Chondrocyte (in vitro differentiated cells): ENCODE measurements around the gene HHAT. TPM values are rescaled to one million over a fixed set of nuclear protein-coding genes. Genes with fewer than 3 reads are reported as not detected.

Experiments used
- DNase-seq: peaks from one replicate; pipeline ENCODE4 v3.0.0; 2021; ENCODE audit warnings: mixed read lengths, low spot score
- H3K27ac Mint-ChIP-seq: one replicate; pipeline ENCODE4 v1.8.0; 2021; ENCODE audit warnings: mild to moderate bottlenecking, moderate library complexity, mixed read lengths; ENCODE audit not compliant: unreplicated experiment
- H3K27me3 Mint-ChIP-seq: 2 replicates; pipeline ENCODE4 v1.8.0; 2021; ENCODE audit warnings: low read depth, mixed read lengths
- H3K36me3 Mint-ChIP-seq: 2 replicates; pipeline ENCODE4 v1.8.0; 2021; ENCODE audit warnings: low read depth, mixed read lengths
- H3K4me1 Mint-ChIP-seq: 2 replicates; pipeline ENCODE4 v1.8.0; 2021; ENCODE audit warnings: low read depth, mild to moderate bottlenecking, mixed read lengths
- H3K4me3 Mint-ChIP-seq: one replicate; pipeline ENCODE4 v1.8.0; 2021; ENCODE audit warnings: mild to moderate bottlenecking, moderate library complexity, mixed read lengths; ENCODE audit not compliant: unreplicated experiment
- H3K9me3 Mint-ChIP-seq: 2 replicates; pipeline ENCODE4 v1.8.0; 2021; ENCODE audit warnings: low read depth, mixed read lengths
- total RNA-seq: library from RNA; stranded (reverse); gene quantifications from 3 replicates; pipeline ENCODE4 v1.2.1, GENCODE V29; 2021
- TF ChIP-seq, protein P1 (sequence below): fragments of 200-600 bp; sonication (generic); IDR thresholded peaks from 2 replicates; pipeline ENCODE4 v1.5.0; 2021; ENCODE audit warnings: antibody characterized with exemption, mild to moderate bottlenecking, moderate library complexity

The HHAT gene
- total RNA-seq, 1 donor from 2014 or later, result 6.4 TPM

DNA sequence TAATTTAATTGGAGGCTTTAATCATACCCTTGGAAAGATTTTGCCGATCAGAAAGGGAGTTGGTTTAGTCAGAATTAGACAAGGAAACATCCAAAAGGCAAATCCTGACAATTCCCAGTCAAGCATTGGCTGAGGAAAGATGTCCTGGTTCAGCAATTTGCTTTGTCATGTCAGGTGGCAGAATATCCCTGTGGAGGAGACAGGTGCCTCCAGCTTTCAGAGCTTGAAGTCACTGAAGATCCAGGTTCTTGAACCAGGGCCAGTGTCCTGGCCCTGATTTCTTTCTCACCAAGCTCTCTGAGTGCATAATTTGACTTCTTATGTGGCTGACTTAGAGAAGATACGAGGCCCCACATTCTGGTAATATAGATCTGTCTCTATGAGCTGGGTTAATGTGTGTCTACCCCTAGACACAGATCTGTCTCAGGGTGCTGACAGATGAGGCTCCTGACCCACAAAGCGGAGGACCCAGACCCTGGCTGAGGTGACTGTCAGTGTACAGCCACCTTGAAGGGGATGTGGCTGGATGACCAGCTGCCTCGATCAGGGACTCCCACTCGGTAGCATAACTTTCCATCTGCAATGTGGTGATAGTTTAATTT, 118.9 kb downstream of the HHAT start:
- H3K9me3 Mint-ChIP-seq, result no peaks in the 10 kb centered on the region
- no peak overlapping the region for H3K4me3 Mint-ChIP-seq
- no peak for DNase-seq
- TF ChIP-seq, protein P1, sequence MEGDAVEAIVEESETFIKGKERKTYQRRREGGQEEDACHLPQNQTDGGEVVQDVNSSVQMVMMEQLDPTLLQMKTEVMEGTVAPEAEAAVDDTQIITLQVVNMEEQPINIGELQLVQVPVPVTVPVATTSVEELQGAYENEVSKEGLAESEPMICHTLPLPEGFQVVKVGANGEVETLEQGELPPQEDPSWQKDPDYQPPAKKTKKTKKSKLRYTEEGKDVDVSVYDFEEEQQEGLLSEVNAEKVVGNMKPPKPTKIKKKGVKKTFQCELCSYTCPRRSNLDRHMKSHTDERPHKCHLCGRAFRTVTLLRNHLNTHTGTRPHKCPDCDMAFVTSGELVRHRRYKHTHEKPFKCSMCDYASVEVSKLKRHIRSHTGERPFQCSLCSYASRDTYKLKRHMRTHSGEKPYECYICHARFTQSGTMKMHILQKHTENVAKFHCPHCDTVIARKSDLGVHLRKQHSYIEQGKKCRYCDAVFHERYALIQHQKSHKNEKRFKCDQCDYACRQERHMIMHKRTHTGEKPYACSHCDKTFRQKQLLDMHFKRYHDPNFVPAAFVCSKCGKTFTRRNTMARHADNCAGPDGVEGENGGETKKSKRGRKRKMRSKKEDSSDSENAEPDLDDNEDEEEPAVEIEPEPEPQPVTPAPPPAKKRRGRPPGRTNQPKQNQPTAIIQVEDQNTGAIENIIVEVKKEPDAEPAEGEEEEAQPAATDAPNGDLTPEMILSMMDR, result no peak
- peaks cover 9% of the 10 kb centered on the region for H3K4me1 Mint-ChIP-seq
- H3K27me3 Mint-ChIP-seq, result no peaks in the 10 kb centered on the region
- no peak overlapping the region for H3K27ac Mint-ChIP-seq
- H3K36me3 Mint-ChIP-seq, result peaks cover 2% of the 10 kb centered on the region

DNA sequence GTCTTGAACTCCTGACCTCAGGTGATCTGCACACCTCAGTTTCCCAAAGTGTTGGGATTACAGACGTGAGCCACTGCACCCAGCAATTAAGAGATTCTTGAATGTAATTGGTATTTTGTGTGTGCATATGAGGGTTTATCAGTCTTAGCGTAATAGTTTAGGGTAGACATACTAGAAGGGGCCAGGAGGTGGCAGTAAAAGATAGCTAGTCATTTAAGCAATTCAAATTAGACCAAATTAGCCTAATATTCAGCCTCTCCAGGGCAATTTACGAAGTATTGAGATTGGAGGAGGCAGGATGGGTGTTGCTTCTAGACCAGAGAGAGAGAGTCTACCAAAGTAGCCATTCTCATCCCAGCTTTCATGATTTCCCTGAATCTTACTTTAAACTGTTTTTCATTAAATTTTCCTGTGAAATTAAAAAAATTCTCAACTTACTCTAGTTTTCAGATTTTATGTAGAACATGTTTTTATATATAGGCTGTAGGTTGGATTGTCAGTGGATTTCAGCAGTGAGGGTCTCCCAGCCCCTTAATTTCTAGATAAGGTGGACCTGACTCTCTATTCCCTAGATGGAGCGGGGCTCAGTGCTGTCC, 119.7 kb downstream of the HHAT start:
- TF ChIP-seq, protein P1, result peak; percentile 91
- H3K27ac Mint-ChIP-seq, result no peak overlapping the region
- DNase-seq, result no peak
- H3K4me1 Mint-ChIP-seq, result peaks cover 9% of the 10 kb centered on the region
- H3K4me3 Mint-ChIP-seq, result no peak overlapping the region
- H3K36me3 Mint-ChIP-seq, result peaks cover 2% of the 10 kb centered on the region
- H3K27me3 Mint-ChIP-seq, result no peaks in the 10 kb centered on the region
- H3K9me3 Mint-ChIP-seq, result no peaks in the 10 kb centered on the region

DNA sequence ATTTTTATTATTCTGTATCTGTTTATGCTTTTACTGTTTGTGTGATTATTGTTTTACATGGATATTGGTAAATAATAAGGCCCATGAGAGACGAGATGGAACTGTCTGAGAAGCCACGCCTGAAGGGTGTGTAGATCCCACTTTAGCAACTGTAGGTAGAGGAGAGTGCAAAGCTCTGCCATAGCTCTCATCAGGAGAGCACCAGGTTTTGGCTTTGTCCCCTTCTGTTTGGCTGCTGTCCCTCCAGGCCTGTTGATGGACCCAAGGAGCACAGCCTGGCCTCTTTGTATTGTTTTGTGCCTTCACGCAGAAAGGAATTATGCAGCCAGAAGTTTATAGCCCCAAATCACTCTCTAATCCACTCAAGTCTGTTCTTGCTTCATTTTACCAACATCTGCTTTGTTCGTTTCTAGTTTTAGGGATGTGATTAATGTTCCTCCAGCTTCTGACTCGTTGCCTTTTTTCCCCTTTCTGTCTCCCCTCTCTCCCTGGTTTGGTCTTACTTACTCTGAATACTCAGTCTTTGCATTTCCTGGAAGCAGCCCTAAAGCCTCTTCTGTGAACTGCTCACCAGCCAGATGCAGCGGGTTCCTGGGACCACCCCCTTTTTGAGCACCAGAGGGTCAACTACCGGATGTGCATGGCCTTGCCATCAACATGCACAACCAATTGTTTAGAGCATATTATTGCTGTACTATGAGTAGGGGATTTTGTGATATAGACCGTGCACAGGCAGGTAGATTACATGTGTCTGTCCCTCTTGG, 127.3 kb downstream of the HHAT start:
- TF ChIP-seq, protein P1, result no peak
- H3K9me3 Mint-ChIP-seq, result peaks cover 2% of the 10 kb centered on the region
- H3K4me3 Mint-ChIP-seq, result no peak overlapping the region
- H3K36me3 Mint-ChIP-seq, result peaks cover 2% of the 10 kb centered on the region
- H3K27ac Mint-ChIP-seq, result peak overlapping the region; percentile 6
- H3K4me1 Mint-ChIP-seq, result no peaks in the 10 kb centered on the region
- no peak for DNase-seq
- H3K27me3 Mint-ChIP-seq, result no peaks in the 10 kb centered on the region

DNA sequence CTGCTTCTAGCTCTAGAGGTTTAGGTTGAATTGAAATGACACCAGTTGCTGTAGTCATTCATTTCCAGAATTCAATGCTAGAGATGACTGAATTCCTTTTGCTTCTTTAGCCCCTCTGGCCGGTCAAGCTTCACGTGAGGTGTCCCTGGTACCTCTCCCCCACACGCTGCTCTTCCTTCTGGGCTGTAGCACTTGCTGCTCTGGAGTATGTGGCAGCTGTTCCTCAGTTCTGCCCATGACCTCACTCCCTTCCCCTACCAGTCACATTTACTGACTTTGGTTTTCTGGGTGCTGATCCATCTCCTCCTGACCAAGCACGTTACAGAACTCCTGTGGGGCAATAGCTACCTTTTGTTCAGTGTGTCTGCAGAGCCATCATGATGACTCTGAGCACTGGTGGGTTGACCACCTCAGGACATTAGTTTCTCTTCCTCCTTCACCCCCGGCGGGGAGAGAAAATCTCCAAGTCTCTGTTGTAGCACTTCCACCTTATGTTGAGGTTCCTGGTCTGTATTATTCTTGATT, 128.1 kb downstream of the HHAT start:
- Mint-ChIP-seq H3K27ac (no peak overlapping the region), H3K4me3 (no peak overlapping the region), H3K4me1 (no peaks in the 10 kb centered on the region), H3K36me3 (peaks cover 2% of the 10 kb centered on the region), H3K27me3 (no peaks in the 10 kb centered on the region), H3K9me3 (peaks cover 2% of the 10 kb centered on the region)
- TF ChIP-seq, protein P1, result no peak
- DNase-seq, result no peak

DNA sequence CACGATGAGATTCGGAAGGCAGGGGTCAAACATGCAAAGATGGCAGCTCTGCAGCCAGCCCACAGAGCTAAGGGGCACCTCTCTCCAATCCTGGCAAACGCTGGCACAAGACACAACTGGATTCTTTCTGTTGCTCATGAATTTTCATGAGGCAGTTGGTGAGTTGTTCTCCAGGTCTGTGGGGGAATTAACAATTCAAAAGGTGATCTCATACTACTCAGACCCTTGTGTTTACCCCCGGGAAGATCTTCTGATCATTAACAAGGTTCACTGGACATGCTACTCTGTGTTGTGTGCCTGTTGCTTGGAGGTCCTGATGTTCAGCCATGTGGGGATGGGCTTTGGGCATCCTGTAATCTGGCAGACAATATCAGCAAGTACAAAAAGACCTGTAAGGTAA, 128.9 kb downstream of the HHAT start:
- no peak overlapping the region for H3K4me3 Mint-ChIP-seq
- H3K27ac Mint-ChIP-seq, result no peak overlapping the region
- H3K36me3 Mint-ChIP-seq, result peaks cover 2% of the 10 kb centered on the region
- no peak for DNase-seq
- TF ChIP-seq, protein P1, result no peak
- H3K4me1 Mint-ChIP-seq, result no peaks in the 10 kb centered on the region
- no peaks in the 10 kb centered on the region for H3K27me3 Mint-ChIP-seq
- H3K9me3 Mint-ChIP-seq, result peaks cover 2% of the 10 kb centered on the region
